HG03558 (cell line): ENCODE data around the gene PDE8B.
"Not testable (repeated sequence)": the region's sequence is repeated elsewhere in the genome, so short reads cannot be mapped to it uniquely, and the experiment has no call there.

Source experiments
- ATAC-seq: cut with Tn5 transposase; IDR thresholded peaks from one replicate; pipeline ENCODE4 v1.9.1; 2021; ENCODE audit warnings: moderate number of reproducible peaks; ENCODE audit not compliant: unreplicated experiment; ENCODE audit errors: extremely low read depth

The PDE8B gene

GRCh38 chr5:77424921-77425320, 214.4 kb downstream of the PDE8B start:
- ATAC-seq, result no peak

- no peak for ATAC-seq
These were observed 214.9 kb downstream of the PDE8B start for GRCh38 chr5:77425420-77425819.

- ATAC-seq, result no peak
These were observed 215.6 kb downstream of the PDE8B start for GRCh38 chr5:77425998-77426659.

- no peak for ATAC-seq
These were observed 216.2 kb downstream of the PDE8B start for GRCh38 chr5:77426670-77427069.

- no peak for ATAC-seq
These were observed 217.5 kb downstream of the PDE8B start for GRCh38 chr5:77427998-77428397.

GRCh38 chr5:77428526-77428925, 218.0 kb downstream of the PDE8B start:
- ATAC-seq, result no peak

GRCh38 chr5:77430726-77431125, 220.2 kb downstream of the PDE8B start:
- ATAC-seq, result no peak

GRCh38 chr5:77431286-77431685, 220.8 kb downstream of the PDE8B start:
- no peak for ATAC-seq

GRCh38 chr5:77431719-77432118, 221.2 kb downstream of the PDE8B start:
- no peak for ATAC-seq

GRCh38 chr5:77437194-77437593, 226.7 kb downstream of the PDE8B start:
- no peak for ATAC-seq

- no peak for ATAC-seq
These were observed 227.6 kb downstream of the PDE8B start for GRCh38 chr5:77438071-77438470.

- no peak for ATAC-seq
These were observed 233.2 kb downstream of the PDE8B start for GRCh38 chr5:77443670-77444069.

GRCh38 chr5:77444356-77444755, 233.9 kb downstream of the PDE8B start:
- ATAC-seq, result no peak

- no peak for ATAC-seq
These were observed 238.4 kb downstream of the PDE8B start for GRCh38 chr5:77448831-77449230.

- no peak for ATAC-seq
These were observed 238.8 kb downstream of the PDE8B start for GRCh38 chr5:77449277-77449676.

- ATAC-seq, result no peak
These were observed 239.5 kb downstream of the PDE8B start for GRCh38 chr5:77449981-77450380.

- ATAC-seq, result no peak
These were observed 241.9 kb downstream of the PDE8B start for GRCh38 chr5:77452351-77452750.

GRCh38 chr5:77454123-77454522, 243.6 kb downstream of the PDE8B start:
- ATAC-seq, result no peak

- ATAC-seq, result no peak
These were observed 250.8 kb downstream of the PDE8B start for GRCh38 chr5:77461287-77461686.

- no peak for ATAC-seq
These were observed 253.4 kb downstream of the PDE8B start for GRCh38 chr5:77463905-77464304.

- ATAC-seq, result not testable (repeated sequence)
These were observed 258.4 kb downstream of the PDE8B start for GRCh38 chr5:77468875-77469274.

GRCh38 chr5:77475041-77475440, 264.6 kb downstream of the PDE8B start:
- ATAC-seq, result not testable (repeated sequence)
